Measurements from ENCODE around the gene MVB12B.

DNA sequence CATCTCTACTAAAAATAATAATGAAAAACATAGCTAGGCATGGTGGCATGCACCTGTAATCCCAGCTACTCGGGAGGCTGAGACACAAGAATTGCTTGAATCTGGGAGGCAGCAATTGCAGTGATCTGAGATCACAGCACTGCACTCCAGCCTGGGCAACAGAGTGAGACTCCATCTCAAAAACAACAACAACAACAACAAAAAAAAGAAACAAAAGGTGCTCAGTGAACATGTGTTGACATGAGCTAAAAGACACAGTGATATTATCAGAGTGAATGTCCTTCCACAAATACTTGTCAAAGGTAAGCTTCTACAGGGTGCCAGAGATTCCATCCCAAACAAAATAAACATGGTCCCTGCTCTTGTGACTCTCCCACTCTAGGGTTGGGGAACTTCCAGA, 211.9 kb downstream of the MVB12B start:
- no peak for TF ChIP-seq POLR2A (IDR thresholded peaks at IDR 0.05; ENCODE audit: low read length)
- TF ChIP-seq GATA1 (IDR thresholded peaks at IDR 0.05; ENCODE audit: low read depth, low read length), result no peak

All from erythroblast (primary cell).